Measurements from ENCODE around the gene PRKAR2B.

The PRKAR2B gene

GRCh38 chr7:107044347-107045194 lies at the start of gene PRKAR2B:
Gene PRKAR2B, plus strand, starts transcription at chr7:107044705. Its CDS starts 203 bp downstream, at chr7:107044908.
- peak; percentile 63 for DNase-seq (ENCODE audit: low spot score)

GRCh38 chr7:106994833-106995232 lies 49.7 kb upstream of the PRKAR2B start:
- no peak for DNase-seq (ENCODE audit: low spot score)

GRCh38 chr7:106997487-106998271 lies 46.8 kb upstream of the PRKAR2B start:
- no peak for DNase-seq (ENCODE audit: low spot score)

GRCh38 chr7:106999023-106999422 lies 45.5 kb upstream of the PRKAR2B start:
- no peak for DNase-seq (ENCODE audit: low spot score)

- no peak for DNase-seq (ENCODE audit: low spot score)
Observed at GRCh38 chr7:107001490-107001889, 43.0 kb upstream of the PRKAR2B start.

GRCh38 chr7:107002126-107002525 lies 42.4 kb upstream of the PRKAR2B start:
- DNase-seq (ENCODE audit: low spot score), result no peak

- no peak for DNase-seq (ENCODE audit: low spot score)
Observed at GRCh38 chr7:107002529-107002998, 41.9 kb upstream of the PRKAR2B start.

- no peak for DNase-seq (ENCODE audit: low spot score)
Observed at GRCh38 chr7:107007007-107007891, 37.3 kb upstream of the PRKAR2B start.

- DNase-seq (ENCODE audit: low spot score), result no peak
Observed at GRCh38 chr7:107007892-107008287, 36.6 kb upstream of the PRKAR2B start.

- DNase-seq (ENCODE audit: low spot score), result no peak
Observed at GRCh38 chr7:107009846-107010203, 34.7 kb upstream of the PRKAR2B start.

GRCh38 chr7:107012691-107013090 lies 31.8 kb upstream of the PRKAR2B start:
- DNase-seq (ENCODE audit: low spot score), result no peak

- DNase-seq (ENCODE audit: low spot score), result no peak
Observed at GRCh38 chr7:107014387-107015023, 30.0 kb upstream of the PRKAR2B start.

- no peak for DNase-seq (ENCODE audit: low spot score)
Observed at GRCh38 chr7:107016312-107016711, 28.2 kb upstream of the PRKAR2B start.

- no peak for DNase-seq (ENCODE audit: low spot score)
Observed at GRCh38 chr7:107017965-107018719, 26.4 kb upstream of the PRKAR2B start.

- DNase-seq (ENCODE audit: low spot score), result no peak
Observed at GRCh38 chr7:107020400-107020799, 24.1 kb upstream of the PRKAR2B start.

GRCh38 chr7:107021600-107021999 lies 22.9 kb upstream of the PRKAR2B start:
- DNase-seq (ENCODE audit: low spot score), result no peak

- no peak for DNase-seq (ENCODE audit: low spot score)
Observed at GRCh38 chr7:107023522-107024151, 20.9 kb upstream of the PRKAR2B start.

GRCh38 chr7:107024906-107025305 lies 19.6 kb upstream of the PRKAR2B start:
- no peak for DNase-seq (ENCODE audit: low spot score)

- DNase-seq (ENCODE audit: low spot score), result no peak
Observed at GRCh38 chr7:107025449-107026103, 18.9 kb upstream of the PRKAR2B start.

GRCh38 chr7:107026166-107026565 lies 18.3 kb upstream of the PRKAR2B start:
- DNase-seq (ENCODE audit: low spot score), result no peak
